Measurements from ENCODE around the gene ACOT7.

- TF ChIP-seq CTCF (IDR thresholded peaks at IDR 0.05) (no peak), POLR2A (IDR thresholded peaks at IDR 0.05) (no peak)
Observed at GRCh38 chr1:6419804-6420453, 26.4 kb upstream of the ACOT7 start, which contains the start of gene HES2.
